Natural killer cell (primary cell): Measurements from ENCODE around the gene HERC3. TPM values are rescaled to one million over a fixed set of nuclear protein-coding genes. Genes with fewer than 3 reads are reported as not detected.

Experiments
- ATAC-seq, 3 donors: fragments of 150-1000 bp in 2 of 3; fragments of 200-7000 bp in 1 of 3; cut with Tn5 transposase; 1 replicate in 1 of 3; 2 replicates in 2 of 3; pipeline ENCODE4 v1.10.0; 2021; ENCODE audit warnings: mild to moderate bottlenecking in 2 of 3, moderate library complexity in 2 of 3
- DNase-seq, 2 donors: peaks; one replicate each; pipeline versions ENCODE4 v3.0.0 to v3.0.0-alpha.2; 2013 to 2021; ENCODE audit warnings: mixed read lengths in 1 of 2
- H3K27ac ChIP-seq: one replicate; pipeline ENCODE4 v1.5.1; 2013; ENCODE audit warnings: mild to moderate bottlenecking, low read length
- H3K27me3 ChIP-seq: one replicate; pipeline ENCODE4 v1.6.1; 2013; ENCODE audit warnings: low read length; ENCODE audit not compliant: control insufficient read depth, insufficient read depth
- H3K36me3 ChIP-seq: one replicate; pipeline ENCODE4 v1.6.1; 2013; ENCODE audit warnings: low read length; ENCODE audit not compliant: control insufficient read depth, insufficient read depth
- H3K4me1 ChIP-seq: one replicate; pipeline ENCODE4 v1.6.1; 2013; ENCODE audit warnings: low read length; ENCODE audit not compliant: control insufficient read depth, insufficient read depth
- H3K4me3 ChIP-seq: one replicate; pipeline ENCODE4 v1.5.1; 2013; ENCODE audit warnings: low read length
- H3K9me3 ChIP-seq: one replicate; pipeline ENCODE4 v1.6.1; 2013; ENCODE audit warnings: low read length; ENCODE audit not compliant: control insufficient read depth, insufficient read depth
- H3K27ac Mint-ChIP-seq, 2 donors: one replicate each; pipeline ENCODE4 v1.8.0; 2022; ENCODE audit warnings: mild to moderate bottlenecking in 2 of 2, mixed read lengths in 2 of 2, moderate library complexity in 1 of 2
- H3K27me3 Mint-ChIP-seq, 2 donors: one replicate each; pipeline ENCODE4 v1.8.0; 2022; ENCODE audit warnings: low read depth in 2 of 2, mixed read lengths in 2 of 2
- H3K36me3 Mint-ChIP-seq: one replicate; pipeline ENCODE4 v1.8.0; 2022; ENCODE audit warnings: mixed read lengths
- H3K4me1 Mint-ChIP-seq, 2 donors: one replicate each; pipeline ENCODE4 v1.8.0; 2022; ENCODE audit warnings: mixed read lengths in 2 of 2
- H3K4me3 Mint-ChIP-seq: one replicate; pipeline ENCODE4 v1.8.0; 2022; ENCODE audit warnings: mild to moderate bottlenecking, moderate library complexity, mixed read lengths
- H3K9me3 Mint-ChIP-seq, 2 donors: one replicate each; pipeline ENCODE4 v1.8.0; 2022; ENCODE audit warnings: mixed read lengths in 2 of 2
- WGBS: methylation state at CpG from one replicate; pipeline ENCODE4 v1.1.7; 2013; ENCODE audit warnings: missing lambda C conversion rate; ENCODE audit not compliant: insufficient coverage; 5-methylcytosine and 5-hydroxymethylcytosine counted together
- intact Hi-C: fragments of 100-400 bp; cut with micrococcal nuclease; formaldehyde crosslinking; loops from one replicate; pipeline ENCODE4 v1.14.2; 2022
- total RNA-seq, 4 donors: library from RNA; stranded (reverse); fragments of 120-200 nt in 1 of 4; gene quantifications; one replicate each; pipeline versions ENCODE4 v1.2.3 to v1.2.4, GENCODE V29; 2013 to 2022
- TF ChIP-seq, protein P1 (sequence below): fragments of 200-600 bp; IDR thresholded peaks from one replicate; pipeline ENCODE4 v1.8.0; 2022; ENCODE audit warnings: antibody characterized with exemption

Gene HERC3
- total RNA-seq, 3 donors from 2014 or later (not counting 1 experiment from before 2014, with no cell fraction given) = 59.1 to 85.0 (median 61.9) TPM

DNA sequence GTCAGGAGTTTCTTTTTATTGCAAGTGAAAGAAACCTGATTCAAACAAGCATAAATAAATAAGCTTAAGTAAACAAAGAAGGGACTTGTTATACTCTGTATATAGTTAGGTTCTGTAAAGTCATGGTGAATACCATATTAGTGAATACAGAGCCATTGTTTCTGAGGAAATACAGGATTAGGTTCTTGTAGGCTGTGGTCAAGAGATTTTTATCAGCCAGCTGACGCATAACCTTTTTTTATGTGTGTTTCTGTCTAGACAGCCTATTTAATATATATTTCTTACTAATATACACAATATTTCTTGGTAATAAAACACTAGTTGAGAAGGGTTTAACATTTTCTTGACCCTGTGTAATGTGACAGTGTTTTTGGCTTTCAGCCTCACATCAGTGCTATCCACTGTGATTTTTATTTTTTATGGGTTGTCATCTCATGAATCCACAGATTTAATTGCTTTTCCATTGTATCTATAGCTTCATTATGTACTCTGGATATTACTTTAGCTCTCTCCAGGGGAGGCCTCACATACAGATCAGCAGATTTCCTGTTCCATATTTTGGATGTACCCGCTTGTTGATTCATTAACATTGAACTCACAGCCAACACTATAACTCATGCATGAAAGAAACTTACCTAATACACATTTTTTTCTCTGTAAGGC is 8.0 kb downstream of the HERC3 start:
- Mint-ChIP-seq H3K4me1 (peaks cover 62 to 66% of the 10 kb centered on the region in 2 donors), H3K27ac (peak overlapping the region; percentile 80), H3K27me3 (no peaks in the 10 kb centered on the region), H3K36me3 (peaks cover 11% of the 10 kb centered on the region), H3K9me3 (no peaks in the 10 kb centered on the region), H3K4me3 (no peak overlapping the region)
- DNase-seq (no peak), ATAC-seq (peak; percentile 33 to 64 (median 64))
- Histone ChIP-seq H3K27me3 (no peaks in the 10 kb centered on the region), H3K36me3 (peaks cover 32% of the 10 kb centered on the region), H3K9me3 (no peaks in the 10 kb centered on the region), H3K4me1 (no peaks in the 10 kb centered on the region), H3K4me3 (no peak overlapping the region), H3K27ac (peak overlapping the region; percentile 41)
- intact Hi-C loops = no loop called here
- WGBS = 100% methylated on average over 1 of the region's 2 CpGs
- TF ChIP-seq, protein P1, sequence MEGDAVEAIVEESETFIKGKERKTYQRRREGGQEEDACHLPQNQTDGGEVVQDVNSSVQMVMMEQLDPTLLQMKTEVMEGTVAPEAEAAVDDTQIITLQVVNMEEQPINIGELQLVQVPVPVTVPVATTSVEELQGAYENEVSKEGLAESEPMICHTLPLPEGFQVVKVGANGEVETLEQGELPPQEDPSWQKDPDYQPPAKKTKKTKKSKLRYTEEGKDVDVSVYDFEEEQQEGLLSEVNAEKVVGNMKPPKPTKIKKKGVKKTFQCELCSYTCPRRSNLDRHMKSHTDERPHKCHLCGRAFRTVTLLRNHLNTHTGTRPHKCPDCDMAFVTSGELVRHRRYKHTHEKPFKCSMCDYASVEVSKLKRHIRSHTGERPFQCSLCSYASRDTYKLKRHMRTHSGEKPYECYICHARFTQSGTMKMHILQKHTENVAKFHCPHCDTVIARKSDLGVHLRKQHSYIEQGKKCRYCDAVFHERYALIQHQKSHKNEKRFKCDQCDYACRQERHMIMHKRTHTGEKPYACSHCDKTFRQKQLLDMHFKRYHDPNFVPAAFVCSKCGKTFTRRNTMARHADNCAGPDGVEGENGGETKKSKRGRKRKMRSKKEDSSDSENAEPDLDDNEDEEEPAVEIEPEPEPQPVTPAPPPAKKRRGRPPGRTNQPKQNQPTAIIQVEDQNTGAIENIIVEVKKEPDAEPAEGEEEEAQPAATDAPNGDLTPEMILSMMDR = no peak

DNA sequence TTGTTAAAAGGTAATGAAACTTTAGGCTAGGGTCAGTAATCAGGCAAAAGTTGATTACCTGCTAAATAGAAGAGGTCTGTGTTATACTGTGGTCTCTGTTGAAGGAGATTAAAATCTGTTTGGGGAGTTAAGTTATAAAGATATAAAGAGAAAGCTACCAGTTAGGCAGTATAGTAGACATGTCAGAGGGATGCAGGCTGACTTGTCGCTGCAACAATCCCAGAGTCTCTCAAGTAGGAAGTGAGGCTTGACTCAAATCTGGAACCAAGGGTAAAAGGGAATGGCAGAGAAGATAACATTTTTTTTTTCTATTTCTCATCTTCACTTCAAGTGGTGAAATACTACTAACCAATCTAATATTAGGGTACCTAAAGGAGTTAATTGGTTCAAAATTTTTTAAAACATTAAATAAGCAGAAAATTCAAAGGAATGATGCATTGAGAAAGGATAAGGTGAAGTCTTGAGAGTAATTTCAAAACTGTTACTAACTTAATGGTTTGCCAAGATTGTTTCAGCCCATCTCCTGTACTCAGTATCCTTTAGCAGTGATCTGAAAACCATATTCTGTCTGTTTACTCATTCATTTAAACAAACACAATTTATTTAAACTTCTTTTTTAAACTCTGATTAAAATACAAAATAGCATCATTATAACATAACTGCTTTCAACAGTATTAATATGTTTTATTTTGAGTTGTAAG is 12.8 kb downstream of the HERC3 start:
- H3K36me3 ChIP-seq = peaks cover 37% of the 10 kb centered on the region
- H3K27me3 ChIP-seq = no peaks in the 10 kb centered on the region
- H3K27ac ChIP-seq = no peak overlapping the region
- Mint-ChIP-seq H3K36me3 (peaks cover 28% of the 10 kb centered on the region), H3K4me3 (no peak overlapping the region), H3K4me1 (peaks cover 51 to 59% of the 10 kb centered on the region in 2 donors), H3K27ac (peak overlapping the region in 1 of 2 donors; percentile 74), H3K9me3 (no peaks in the 10 kb centered on the region), H3K27me3 (no peaks in the 10 kb centered on the region)
- intact Hi-C loops = no loop called here
- no peak for DNase-seq
- H3K9me3 ChIP-seq = no peaks in the 10 kb centered on the region
- no peak for ATAC-seq
- peaks cover 7% of the 10 kb centered on the region for H3K4me1 ChIP-seq
- WGBS = 71% methylated on average over 1 of the region's 1 CpG
- TF ChIP-seq, protein P1 = no peak
- no peak overlapping the region for H3K4me3 ChIP-seq

DNA sequence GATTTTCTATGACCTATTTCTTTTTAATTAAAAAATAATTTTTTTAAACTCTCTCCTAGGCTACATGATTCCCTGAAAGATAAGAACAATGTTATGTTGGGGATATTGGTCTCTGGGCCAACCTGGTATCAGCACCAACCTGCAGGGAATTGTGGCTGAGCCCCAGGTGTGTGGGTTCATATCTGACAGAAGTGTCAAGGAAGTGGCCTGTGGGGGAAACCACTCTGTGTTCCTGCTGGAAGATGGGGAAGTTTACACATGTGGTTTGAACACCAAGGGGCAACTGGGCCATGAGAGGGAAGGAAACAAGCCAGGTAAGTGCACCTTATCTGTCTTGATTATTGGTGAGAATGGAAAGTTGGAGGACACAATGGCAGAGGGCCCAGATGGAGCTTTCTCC is 13.5 kb downstream of the HERC3 start:
- H3K27ac ChIP-seq = no peak overlapping the region
- H3K9me3 ChIP-seq = no peaks in the 10 kb centered on the region
- no peaks in the 10 kb centered on the region for H3K27me3 ChIP-seq
- no peak overlapping the region for H3K4me3 ChIP-seq
- Mint-ChIP-seq H3K9me3 (no peaks in the 10 kb centered on the region), H3K36me3 (peaks cover 28% of the 10 kb centered on the region), H3K27me3 (no peaks in the 10 kb centered on the region), H3K27ac (peak overlapping the region in 1 of 2 donors; percentile 74), H3K4me1 (peaks cover 46 to 57% of the 10 kb centered on the region in 2 donors), H3K4me3 (peak overlapping the region; percentile 29)
- H3K36me3 ChIP-seq = peaks cover 34% of the 10 kb centered on the region
- DNase-seq (peak in 1 of 2 donors; percentile 46), ATAC-seq (peak in 1 of 3 donors; percentile 28)
- TF ChIP-seq, protein P1 = no peak
- intact Hi-C loops = no loop called here
- H3K4me1 ChIP-seq = peaks cover 7% of the 10 kb centered on the region
